Thyroid gland (tissue), 4 donors: ENCODE data around the gene NT5C3A.
"Not testable (repeated sequence)": the region's sequence is repeated elsewhere in the genome, so short reads cannot be mapped to it uniquely, and the experiment has no call there.

Experiments
- POLR2A ChIP-seq, 2 donors: fragments of 450-650 bp; IDR thresholded peaks; one replicate each; pipeline ENCODE4 v1.6.1; 2017; ENCODE audit warnings: antibody characterized with exemption in 2 of 2, mild to moderate bottlenecking in 2 of 2, moderate library complexity in 1 of 2
- TF ChIP-seq, protein P1 (sequence below), 6 experiments: fragments of 200-600 bp in 3 of 6; fragments of 450-650 bp in 3 of 6; sonication (generic) in 3 of 6; IDR thresholded peaks; one replicate each; pipeline ENCODE4 v1.5.1; 2016 to 2019; ENCODE audit warnings: antibody characterized with exemption in 6 of 6, mild to moderate bottlenecking in 2 of 6, inconsistent platforms in 1 of 6, moderate library complexity in 1 of 6

DNA sequence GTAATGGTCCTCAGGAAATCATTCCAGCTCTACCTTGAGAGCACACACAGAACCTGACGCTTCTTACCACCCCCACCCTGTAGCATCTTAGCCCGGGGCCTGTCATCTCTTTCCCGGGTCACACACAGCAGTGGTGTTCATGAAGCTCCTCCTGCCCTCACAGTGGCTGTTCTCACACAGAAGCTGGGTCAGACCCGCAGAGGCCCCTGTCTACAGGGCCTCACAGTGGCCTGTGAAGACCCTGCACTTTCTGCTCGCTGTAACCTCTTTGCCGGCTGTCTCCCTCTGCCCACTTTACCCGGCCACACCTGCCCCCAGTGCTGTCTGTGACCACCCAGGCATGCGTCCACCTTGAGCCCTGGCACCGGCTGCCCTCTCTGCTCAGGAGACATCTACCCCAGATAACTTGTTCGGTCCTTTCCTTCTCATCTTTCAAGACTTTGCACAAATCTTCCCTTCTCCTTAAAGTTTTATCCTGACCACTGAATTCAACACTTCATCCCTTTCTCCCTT lies 58.4 kb downstream of the NT5C3A start:
- TF ChIP-seq, protein P1, sequence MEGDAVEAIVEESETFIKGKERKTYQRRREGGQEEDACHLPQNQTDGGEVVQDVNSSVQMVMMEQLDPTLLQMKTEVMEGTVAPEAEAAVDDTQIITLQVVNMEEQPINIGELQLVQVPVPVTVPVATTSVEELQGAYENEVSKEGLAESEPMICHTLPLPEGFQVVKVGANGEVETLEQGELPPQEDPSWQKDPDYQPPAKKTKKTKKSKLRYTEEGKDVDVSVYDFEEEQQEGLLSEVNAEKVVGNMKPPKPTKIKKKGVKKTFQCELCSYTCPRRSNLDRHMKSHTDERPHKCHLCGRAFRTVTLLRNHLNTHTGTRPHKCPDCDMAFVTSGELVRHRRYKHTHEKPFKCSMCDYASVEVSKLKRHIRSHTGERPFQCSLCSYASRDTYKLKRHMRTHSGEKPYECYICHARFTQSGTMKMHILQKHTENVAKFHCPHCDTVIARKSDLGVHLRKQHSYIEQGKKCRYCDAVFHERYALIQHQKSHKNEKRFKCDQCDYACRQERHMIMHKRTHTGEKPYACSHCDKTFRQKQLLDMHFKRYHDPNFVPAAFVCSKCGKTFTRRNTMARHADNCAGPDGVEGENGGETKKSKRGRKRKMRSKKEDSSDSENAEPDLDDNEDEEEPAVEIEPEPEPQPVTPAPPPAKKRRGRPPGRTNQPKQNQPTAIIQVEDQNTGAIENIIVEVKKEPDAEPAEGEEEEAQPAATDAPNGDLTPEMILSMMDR (IDR thresholded peaks at IDR 0.05): not testable (repeated sequence)
- not testable (repeated sequence) for TF ChIP-seq POLR2A (IDR thresholded peaks at IDR 0.05)
